Fibroblast of skin of right quadriceps (primary cell): ENCODE measurements around the gene WWTR1.

Experiments used
- DNase-seq: peaks from one replicate; pipeline ENCODE4 v3.0.0-alpha.2; 2013

The WWTR1 gene

GRCh38 chr3:149560001-149560400 is 97.8 kb downstream of the WWTR1 start:
- no peak for DNase-seq

GRCh38 chr3:149559525-149559924 is 98.3 kb downstream of the WWTR1 start:
- no peak for DNase-seq

GRCh38 chr3:149555927-149556326 is 101.9 kb downstream of the WWTR1 start:
- DNase-seq, result peak; percentile 69

DNA sequence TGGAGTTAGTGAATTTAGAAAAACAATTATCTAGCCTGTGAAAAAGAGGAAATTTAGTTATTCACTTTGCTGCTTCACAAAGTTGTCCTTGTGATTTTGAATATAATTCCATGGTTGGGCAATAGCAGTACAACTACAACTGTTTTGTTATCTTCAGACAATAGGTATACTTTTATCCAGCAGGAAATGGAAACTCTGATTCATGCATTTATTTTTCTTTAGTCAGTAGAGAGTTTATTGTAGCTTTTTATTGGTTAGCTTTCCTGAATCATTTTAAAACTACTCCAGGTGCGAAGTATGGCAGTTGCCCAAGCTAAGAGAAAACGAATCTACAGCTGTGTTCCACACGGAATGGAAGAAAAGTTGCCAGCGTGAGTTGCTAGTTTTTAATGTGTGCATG is 103.0 kb downstream of the WWTR1 start:
- DNase-seq, result peak; percentile 82

DNA sequence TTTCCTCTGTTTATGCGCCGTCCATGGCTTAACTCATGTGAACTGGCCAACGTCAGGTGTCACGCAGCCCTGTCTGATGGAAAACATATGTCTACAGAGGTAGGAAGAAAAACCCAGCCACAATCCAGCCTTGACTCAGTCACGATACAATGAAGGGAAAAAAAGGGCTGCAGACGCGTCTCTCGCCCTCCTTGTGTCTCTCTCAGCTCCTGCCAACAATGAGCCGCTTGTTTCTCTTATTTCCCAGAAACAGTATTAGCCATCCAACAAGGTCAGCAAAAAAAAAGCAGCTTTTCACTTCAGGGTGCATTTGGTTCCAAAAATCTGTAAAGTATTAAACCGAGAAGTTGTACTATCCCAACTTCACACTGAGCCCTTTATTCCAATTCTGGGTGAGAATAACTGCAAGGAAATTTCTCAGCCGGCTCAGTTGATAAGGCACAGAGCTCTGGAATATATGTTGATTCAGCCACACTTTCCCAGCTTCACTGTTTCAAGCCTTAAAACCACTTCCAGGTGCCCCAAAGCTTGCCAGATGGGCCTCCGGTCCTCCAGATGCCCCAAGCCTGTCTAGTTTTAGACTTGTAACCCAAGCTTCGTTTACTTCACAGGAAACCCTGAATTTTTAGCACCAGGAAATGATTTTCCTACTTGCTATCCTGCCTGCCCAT is 103.9 kb downstream of the WWTR1 start:
- peak; percentile 87 for DNase-seq

GRCh38 chr3:149552700-149553099 is 105.1 kb downstream of the WWTR1 start:
- DNase-seq, result no peak

GRCh38 chr3:149551500-149551899 is 106.3 kb downstream of the WWTR1 start:
- DNase-seq, result no peak

DNA sequence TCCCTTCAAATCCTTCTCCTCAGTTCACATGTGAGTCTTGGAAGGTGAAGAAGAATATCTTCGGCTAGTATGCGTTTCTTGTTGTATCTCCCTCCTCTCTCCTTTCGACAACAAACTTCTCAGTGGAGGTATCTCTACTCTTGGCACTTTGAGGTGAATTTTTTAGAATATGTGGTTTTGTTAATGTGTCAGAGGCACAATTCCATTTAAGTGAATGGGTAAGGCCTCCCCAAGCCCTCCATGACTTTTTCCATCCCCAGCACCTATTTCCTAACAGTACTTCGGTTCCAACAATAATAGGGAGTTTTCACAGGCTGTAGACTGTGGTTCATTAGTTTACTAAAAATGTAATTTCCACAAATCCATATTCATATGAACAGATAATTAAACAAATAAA is 109.2 kb downstream of the WWTR1 start:
- no peak for DNase-seq

- DNase-seq, result peak; percentile 79
Observed at GRCh38 chr3:149547954-149548668, 109.7 kb downstream of the WWTR1 start.

DNA sequence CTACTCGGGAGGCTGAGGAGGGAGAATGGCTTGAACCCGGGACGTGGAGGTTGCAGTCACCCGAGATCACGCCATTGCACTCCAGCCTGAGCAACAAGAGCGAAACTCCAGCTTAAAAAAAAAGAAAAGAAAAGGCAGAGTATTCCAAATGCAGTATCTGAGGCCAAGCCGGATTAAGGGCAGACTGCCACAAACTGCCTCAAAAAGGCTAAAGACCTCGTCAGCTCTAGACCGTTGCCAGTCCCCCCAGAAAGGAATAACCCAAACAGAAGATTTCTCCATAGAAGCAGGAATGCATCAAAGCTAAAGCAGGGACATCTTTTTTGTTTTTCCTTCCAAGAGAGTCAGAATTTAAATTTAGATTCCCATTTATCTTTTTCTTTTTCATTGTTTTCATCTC is 110.4 kb downstream of the WWTR1 start:
- peak; percentile 57 for DNase-seq

DNA sequence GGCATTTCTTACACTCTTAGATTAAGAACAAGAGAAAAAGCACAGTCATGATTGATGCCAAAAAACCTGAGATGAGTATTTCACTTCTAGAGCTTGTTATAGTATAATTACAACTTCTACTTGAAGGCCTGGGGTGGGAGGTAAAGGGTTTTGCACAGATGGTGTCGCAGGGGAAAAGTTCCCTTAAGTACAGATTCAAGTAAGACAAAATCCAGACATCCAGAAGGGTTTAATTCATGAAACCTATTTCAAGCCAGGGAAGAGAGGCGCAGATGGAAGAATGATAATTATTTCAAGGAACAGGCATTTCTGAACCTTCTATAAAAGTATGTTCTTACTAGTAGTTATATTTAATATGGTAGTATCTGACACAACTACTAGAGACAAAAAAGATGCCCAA is 112.8 kb downstream of the WWTR1 start:
- DNase-seq, result no peak

DNA sequence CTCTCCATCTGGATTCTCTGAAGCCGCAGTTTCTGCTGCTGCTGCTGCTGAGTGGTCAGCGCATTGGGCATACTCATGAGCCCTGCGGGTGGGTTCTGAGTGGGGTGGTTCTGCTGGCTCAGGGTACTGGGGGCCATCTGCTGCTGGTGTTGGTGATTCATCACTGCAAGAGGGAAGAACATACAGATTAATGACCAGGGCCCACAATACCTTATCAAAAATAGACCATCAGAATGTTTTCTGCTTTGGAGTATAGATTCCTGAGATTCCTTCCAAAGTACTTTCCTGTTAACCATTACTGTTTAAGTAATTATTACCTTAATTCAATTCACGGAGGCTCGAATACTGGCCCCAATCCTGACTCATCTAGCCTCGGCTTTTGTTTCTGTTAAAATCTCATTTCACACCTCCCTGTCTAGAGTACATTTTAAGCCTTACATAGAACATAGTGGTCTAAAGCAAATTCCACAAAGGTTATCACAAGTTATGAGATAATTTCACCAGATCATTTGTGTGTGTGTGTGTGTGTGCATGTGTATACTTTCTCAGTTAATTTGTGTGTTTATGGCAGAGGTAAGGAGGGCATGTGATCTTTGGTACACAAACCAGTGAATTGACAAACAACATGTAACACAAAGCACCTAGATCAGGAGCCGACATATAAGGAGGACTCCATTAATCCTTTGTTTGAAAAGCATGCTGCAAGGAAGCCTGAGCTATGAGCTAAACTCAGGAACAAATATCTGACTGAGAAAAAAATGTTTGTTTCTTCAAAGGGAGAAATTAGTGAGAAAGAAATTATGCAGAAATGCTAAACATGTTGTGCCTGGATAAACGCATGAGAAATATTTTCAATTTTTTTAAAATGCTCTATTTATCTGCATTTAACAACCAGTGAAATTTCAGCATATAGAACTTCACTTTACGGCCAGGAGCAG is 115.2 kb downstream of the WWTR1 start:
- peak; percentile 66 for DNase-seq

- DNase-seq, result peak; percentile 45
Observed at GRCh38 chr3:149541091-149541491, 116.7 kb downstream of the WWTR1 start.

DNA sequence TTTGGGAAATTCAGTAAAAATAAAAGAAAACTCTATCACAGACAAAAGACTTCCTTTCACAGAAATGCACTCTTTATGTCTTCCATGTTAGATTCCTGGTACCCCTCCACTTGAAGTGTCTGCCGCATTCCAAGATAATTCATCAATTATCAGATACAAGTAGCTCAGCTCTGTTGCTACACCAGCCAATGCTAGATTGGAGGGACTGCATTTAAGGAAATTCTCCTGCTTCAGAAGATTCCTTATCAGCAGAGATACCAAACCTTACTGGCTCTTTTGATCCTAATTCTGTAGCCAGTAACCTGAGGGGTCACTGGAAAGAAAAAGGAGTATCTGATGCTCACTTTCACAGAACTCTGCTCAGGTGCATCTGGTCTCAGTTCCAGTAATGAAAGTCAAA is 119.5 kb downstream of the WWTR1 start:
- DNase-seq, result no peak

DNA sequence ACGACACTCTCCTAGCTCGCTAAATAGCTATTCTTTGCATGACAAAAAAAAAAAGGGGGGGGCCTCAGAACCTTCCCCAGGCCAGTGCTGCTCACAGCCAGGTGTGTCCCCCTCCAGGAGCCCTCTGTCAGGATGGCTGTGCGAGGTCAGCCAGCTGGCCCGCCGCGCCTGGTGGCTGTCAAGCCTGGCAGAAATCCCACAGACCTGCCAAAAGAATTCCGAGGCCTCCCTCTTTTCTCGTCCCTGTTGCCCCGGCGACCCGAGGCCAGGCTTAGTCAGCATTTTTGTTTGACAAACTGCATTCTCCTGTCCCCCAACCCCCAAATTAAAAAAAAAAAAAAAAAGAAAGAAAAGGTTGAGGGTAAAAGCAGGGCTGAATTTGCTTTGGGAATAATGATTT is 121.4 kb downstream of the WWTR1 start:
- peak; percentile 62 for DNase-seq

DNA sequence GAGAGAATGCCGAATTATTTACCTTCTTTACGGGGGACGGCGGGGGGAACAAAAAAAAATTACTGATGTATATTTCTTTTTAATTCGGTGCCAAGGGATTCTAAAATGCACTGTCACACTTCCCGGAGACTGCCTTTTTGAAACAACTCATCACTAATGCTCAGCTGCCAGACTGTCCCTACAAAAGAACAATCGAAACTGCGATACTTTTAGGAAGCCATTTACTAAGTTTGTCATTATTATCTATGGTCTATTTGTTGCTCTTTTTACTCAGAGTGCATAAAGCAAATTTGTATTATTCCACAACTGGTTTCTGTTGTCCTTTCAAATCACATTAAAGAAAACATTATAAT is 122.5 kb downstream of the WWTR1 start:
- no peak for DNase-seq

DNA sequence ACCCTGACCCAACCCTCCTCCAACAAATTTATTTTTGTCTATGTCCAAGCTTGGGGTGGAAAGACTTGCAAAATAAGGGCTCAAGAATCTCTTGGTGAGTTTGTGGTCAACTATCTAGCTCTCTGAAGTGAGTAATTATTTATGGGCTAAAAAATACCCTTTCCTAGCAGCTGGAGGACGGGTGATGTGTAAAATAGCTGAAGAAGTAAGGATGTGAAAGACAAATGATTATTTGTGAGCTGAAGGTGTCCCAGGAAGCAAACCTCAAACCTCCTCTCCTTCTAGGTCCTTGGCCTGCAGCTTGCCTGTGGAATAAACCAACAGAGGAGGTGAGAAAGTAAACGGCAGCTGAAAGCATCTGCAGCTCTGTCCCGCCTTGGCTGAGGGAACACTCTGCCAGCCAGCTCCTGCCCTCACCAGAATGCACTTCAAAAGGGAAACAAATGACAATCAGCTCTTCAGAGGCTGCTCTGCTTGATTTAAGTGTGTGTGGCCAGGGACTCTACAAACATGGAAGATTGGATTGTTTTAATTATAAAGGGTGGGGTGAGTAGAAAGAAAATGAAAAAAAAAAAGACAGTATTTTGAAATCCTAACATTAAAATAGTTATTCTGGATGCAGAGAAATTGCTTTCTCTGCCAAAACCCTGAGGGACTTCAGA is 123.0 kb downstream of the WWTR1 start:
- peak; percentile 54 for DNase-seq

GRCh38 chr3:149534082-149534481 is 123.7 kb downstream of the WWTR1 start:
- DNase-seq, result no peak

- no peak for DNase-seq
Observed at GRCh38 chr3:149532489-149533180, 125.2 kb downstream of the WWTR1 start.

DNA sequence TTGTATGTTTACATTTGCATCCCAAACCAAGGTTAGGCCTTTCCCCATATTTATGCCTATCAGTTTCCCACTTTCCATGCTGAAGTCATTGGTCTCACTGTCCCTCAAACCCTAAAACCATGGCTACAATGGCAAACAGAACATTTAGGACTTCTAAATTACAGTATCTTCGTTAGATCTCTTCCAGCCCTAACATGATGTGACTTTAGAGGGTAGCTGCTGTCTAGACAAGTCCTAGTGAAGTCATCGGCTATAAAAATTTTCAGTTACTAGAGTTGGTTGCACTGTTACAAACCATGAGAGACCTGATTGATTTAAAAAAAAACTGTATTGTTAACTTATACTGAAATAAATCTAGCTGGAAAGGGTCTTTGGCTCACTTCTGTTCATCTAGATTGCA is 128.7 kb downstream of the WWTR1 start:
- no peak for DNase-seq

GRCh38 chr3:149528340-149528650 is 129.5 kb downstream of the WWTR1 start:
- DNase-seq, result no peak

DNA sequence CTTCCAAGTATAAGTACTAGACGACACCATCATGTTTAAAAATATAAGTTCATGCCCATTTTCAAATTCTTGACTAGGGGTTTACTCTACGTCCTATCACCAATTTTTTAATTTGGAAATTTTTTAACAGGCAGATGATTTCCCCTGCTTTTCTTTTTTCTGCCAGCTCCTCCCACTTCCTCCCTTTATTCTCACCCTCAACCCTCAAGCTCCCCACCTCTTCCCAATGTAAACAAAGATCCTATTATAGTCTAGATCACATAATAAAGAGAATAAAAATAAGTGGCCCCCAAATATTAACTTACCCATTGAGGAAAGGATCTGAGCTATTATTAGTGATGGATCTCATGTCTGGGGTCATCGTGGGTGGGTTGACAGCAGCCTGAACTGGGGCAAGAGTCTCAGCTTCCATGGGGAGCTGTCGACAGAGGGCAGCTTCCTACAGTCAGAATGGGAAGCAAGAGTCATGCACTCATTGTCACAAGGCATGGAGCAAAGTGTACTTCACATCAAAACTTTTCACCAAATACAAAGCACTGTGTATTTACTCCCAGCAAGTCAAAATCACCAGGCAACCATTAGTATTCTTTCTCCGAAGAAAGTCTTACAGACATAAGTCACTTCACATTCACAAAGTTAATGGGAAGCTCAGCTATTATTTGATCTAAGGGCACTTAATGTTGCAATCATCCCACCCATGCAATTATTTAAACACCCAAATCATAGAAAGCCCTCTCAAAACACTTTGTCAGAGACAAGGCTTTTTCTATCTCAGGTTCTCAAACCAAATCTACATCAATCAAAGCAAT is 130.1 kb downstream of the WWTR1 start:
- DNase-seq, result no peak
